T-helper 17 cell (primary cell): Measurements from ENCODE around the gene AMBP. TPM values are rescaled to one million over a fixed set of nuclear protein-coding genes. Genes with fewer than 3 reads are reported as not detected.

Experiments used
- ATAC-seq: fragments of 150-1000 bp; cut with Tn5 transposase; 2 replicates; pipeline ENCODE4 v1.10.0; 2021; ENCODE audit warnings: mild to moderate bottlenecking, moderate library complexity
- DNase-seq, 3 donors: peaks; one replicate each; pipeline versions ENCODE4 v3.0.0 to v3.0.0-alpha.2; 2020 to 2021
- H3K9me3 ChIP-seq: one replicate; pipeline ENCODE4 v1.7.0; 2013; ENCODE audit warnings: low read length, mild to moderate bottlenecking; ENCODE audit not compliant: control insufficient read depth, poor library complexity, severe bottlenecking
- H3K27ac Mint-ChIP-seq: one replicate; pipeline ENCODE4 v1.8.0; 2022; ENCODE audit warnings: mild to moderate bottlenecking, moderate library complexity, mixed read lengths
- H3K27me3 Mint-ChIP-seq: one replicate; pipeline ENCODE4 v1.8.0; 2022; ENCODE audit warnings: mixed read lengths
- H3K36me3 Mint-ChIP-seq: one replicate; pipeline ENCODE4 v1.8.0; 2022; ENCODE audit warnings: low read depth, mixed read lengths
- H3K4me1 Mint-ChIP-seq: one replicate; pipeline ENCODE4 v1.8.0; 2022; ENCODE audit warnings: mild to moderate bottlenecking, mixed read lengths
- H3K4me3 Mint-ChIP-seq: one replicate; pipeline ENCODE4 v1.8.0; 2022; ENCODE audit warnings: mild to moderate bottlenecking, moderate library complexity, mixed read lengths
- total RNA-seq, 4 donors: library from RNA in 2 of 4; stranded (reverse) in 2 of 4; gene quantifications; one replicate each; pipeline ENCODE4 v1.2.3 and lab custom pipeline; 2022 to 2026

The AMBP gene
- total RNA-seq, 2 donors from 2014 or later, result not detected

DNA sequence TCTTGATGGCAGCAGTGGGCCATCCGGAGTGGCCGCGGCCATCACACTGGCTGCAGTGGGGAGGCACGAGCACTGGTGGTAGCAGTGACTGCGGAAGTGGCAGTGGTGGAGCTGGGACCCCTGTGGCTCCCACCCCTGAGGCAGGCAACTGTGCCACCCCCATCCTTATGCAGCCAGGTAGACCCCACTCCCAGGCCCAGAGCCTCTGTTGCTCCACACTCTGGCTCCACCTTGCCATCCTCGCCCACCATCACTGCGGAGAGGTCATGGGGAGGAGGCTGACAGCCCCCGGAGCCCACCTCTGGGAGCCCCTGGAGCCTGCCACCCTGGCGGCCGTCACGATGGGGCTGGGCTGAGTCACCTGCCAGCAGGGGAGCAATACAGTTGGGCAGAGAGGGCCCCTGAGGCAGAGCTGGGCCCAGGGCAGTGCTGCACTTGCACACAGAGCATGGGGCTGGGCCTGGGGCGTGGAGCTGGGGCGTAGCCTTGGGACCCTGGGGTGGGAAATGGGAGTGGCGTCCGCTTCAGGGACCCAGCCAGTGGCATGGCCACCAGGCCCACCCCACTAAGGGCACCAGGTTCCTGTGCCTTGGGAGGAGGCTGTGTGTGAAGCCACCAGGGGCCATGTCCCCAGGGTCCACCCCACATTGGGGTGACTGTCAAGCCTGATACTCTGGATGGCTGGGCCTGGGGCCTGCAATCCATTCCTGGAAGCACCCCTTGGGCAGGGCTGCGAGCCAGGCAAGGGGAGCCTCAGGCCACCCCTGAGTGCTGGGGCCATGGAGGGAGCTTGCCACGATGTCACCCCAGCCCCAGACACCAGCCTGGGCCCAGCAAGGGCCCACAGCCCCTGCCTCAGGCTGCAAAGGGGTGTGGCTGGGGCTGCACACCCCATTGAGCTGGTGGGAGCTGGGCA is 7.7 kb downstream of the AMBP start:
- Mint-ChIP-seq H3K27ac (no peak overlapping the region), H3K4me3 (no peak overlapping the region), H3K36me3 (no peaks in the 10 kb centered on the region), H3K27me3 (peaks cover 11% of the 10 kb centered on the region), H3K4me1 (no peaks in the 10 kb centered on the region)
- ATAC-seq, result no peak
- no peaks in the 10 kb centered on the region for H3K9me3 ChIP-seq
- DNase-seq, result no peak

DNA sequence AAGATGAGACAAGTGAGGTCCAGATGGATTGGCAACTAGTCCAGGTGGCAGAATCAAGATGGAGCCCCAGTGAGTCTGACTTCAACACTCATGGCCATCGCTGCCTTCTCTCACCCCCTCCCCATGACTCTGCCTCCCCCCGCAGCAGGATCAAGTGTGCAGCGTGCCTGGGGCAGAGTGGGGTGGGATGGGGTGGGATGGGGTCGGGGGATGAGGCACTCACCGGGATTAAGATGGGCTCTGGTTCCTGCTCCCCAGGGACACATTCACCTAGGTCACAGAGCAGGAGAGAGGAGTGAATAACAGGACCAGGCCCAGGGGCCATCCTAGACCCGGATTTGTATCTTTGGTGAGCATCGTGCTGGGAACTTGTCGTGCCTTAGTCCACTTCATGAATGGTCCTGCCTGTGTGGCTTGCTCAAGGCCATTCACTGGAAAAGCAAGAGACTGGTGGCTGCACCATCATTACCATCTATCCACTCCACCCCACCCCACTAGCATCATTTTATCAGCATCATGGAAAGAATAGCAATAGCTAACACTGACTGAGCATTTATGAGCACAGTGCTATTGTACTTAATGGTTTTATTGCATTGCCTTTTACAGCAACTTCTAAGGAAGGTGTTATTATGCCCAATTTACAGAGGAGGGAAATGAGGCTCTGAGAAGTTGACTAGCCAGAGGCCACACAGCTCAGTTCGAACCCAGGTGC is 8.5 kb downstream of the AMBP start:
- H3K27ac Mint-ChIP-seq, result no peak overlapping the region
- H3K4me1 Mint-ChIP-seq, result no peaks in the 10 kb centered on the region
- H3K36me3 Mint-ChIP-seq, result no peaks in the 10 kb centered on the region
- no peak for ATAC-seq
- no peak for DNase-seq
- peaks cover 5% of the 10 kb centered on the region for H3K27me3 Mint-ChIP-seq
- no peaks in the 10 kb centered on the region for H3K9me3 ChIP-seq
- no peak overlapping the region for H3K4me3 Mint-ChIP-seq

DNA sequence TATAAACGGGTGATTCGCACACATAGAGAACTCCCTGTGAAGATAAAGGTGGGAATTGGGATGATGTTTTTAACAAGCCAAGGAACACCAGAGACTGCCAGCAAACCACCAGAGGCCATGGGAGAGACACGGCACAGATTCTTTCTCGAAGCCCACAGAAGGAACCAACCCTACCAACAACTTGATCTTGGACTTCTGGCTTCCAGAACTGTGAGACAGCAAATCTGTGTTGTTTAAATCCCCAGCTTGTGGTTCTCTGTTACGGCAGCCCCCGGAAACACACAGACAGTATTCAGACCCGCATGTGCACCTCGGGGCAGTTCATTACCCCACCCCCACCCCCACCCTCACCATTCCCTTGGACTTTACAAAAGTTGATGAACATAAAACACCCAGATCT is 12.8 kb downstream of the AMBP start:
- no peaks in the 10 kb centered on the region for H3K9me3 ChIP-seq
- ATAC-seq (no peak), DNase-seq (no peak)
- no peaks in the 10 kb centered on the region for H3K4me1 Mint-ChIP-seq
- H3K27me3 Mint-ChIP-seq, result peaks cover 36% of the 10 kb centered on the region
- no peak overlapping the region for H3K4me3 Mint-ChIP-seq
- no peak overlapping the region for H3K27ac Mint-ChIP-seq
- H3K36me3 Mint-ChIP-seq, result no peaks in the 10 kb centered on the region

DNA sequence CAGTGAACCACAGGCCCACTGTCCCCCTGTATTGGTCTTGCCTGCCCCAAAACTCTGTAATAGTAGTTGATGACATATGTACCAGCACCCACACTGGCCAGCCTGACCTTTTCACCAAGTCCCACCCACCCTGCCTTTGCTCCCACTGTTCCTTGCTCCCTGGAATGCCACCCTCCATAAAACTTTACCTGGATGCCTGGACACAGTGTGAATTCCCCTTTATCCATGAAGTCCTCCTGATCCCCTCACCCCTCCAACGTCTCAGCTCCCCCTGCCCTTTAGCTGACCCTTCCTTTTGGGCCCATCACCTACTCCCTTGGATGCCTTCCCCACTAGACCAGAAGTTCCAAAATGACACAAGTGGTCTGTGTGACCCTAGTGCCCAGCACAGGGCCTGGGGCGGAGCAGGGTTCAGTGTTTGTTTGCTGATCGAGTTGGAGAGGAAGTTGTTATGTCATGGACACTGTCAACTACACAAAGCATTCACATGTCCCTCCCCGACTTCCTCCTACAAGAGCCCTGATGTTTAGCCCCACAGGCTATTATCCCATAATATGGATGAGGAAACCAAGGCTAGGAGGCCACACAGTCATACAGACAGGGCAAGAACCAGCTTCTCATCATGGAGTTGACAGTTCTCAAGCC is 16.1 kb downstream of the AMBP start:
- no peak overlapping the region for H3K27ac Mint-ChIP-seq
- H3K36me3 Mint-ChIP-seq, result no peaks in the 10 kb centered on the region
- no peaks in the 10 kb centered on the region for H3K4me1 Mint-ChIP-seq
- peaks cover 46% of the 10 kb centered on the region for H3K27me3 Mint-ChIP-seq
- ATAC-seq (no peak), DNase-seq (no peak)
- no peak overlapping the region for H3K4me3 Mint-ChIP-seq
- no peaks in the 10 kb centered on the region for H3K9me3 ChIP-seq

DNA sequence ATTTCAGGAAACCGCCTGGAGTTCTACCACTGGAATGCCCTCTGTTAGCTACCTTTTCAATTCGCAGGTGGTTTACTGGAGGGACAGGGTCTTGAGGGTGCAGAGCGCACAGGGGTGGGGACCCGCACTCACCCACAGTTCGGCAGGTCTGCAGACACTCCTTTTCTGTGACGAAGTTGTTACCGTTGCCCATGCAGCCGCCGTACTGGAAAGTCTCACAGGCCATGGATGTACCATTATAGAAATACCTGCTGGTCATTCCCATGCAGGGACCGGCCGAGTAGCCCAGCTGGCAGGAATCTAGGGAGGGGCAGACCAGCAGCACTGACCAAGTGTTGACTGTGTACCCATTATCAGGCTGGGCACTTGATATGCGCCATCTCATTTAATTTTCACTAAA is 16.8 kb downstream of the AMBP start:
- Mint-ChIP-seq H3K27me3 (peaks cover 50% of the 10 kb centered on the region), H3K36me3 (no peaks in the 10 kb centered on the region), H3K4me3 (no peak overlapping the region), H3K4me1 (no peaks in the 10 kb centered on the region), H3K27ac (no peak overlapping the region)
- H3K9me3 ChIP-seq, result no peaks in the 10 kb centered on the region
- DNase-seq (no peak), ATAC-seq (no peak)

DNA sequence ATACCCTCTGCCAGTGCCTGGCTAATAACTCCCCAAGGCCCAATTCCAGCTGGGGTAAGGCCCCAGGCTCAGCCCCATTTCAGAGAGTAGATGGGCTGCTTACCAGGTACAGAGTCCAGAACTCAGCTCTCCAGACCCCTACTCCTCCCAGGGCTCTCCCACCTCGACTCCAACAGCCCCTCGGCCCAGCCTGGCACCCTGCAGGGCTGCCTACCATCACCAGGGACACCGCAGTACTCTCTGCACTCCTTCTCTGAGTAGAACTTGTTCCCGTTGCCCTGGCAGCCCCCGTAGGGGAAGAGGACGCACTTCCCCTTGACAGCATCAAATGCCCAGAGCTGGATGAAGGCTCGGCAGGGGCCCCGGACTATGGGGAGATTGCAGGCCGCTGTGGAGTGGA is 17.4 kb downstream of the AMBP start:
- Mint-ChIP-seq H3K27ac (no peak overlapping the region), H3K27me3 (peaks cover 50% of the 10 kb centered on the region), H3K36me3 (no peaks in the 10 kb centered on the region), H3K4me1 (no peaks in the 10 kb centered on the region), H3K4me3 (no peak overlapping the region)
- no peak for DNase-seq
- ATAC-seq, result no peak
- H3K9me3 ChIP-seq, result no peaks in the 10 kb centered on the region

DNA sequence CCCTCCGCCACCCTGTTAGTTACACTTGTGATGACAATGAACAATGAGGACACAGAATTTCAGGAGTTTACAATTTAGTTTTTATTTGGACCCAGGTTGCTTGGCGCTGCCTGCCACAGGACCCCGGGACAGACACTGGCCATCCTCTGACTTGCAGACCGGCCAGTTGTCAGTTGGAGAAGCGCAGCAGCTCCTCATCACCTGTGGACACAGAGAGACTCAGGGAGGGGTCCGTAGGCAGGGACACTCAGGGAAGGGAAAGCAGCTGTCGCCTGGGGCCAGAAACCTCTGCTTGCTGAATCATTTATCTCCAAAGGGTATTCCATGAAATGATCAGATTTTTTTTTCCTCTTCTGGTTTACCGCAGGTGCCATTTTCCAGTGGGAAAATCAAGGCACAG is 18.0 kb downstream of the AMBP start:
- no peaks in the 10 kb centered on the region for H3K9me3 ChIP-seq
- Mint-ChIP-seq H3K4me1 (no peaks in the 10 kb centered on the region), H3K4me3 (no peak overlapping the region), H3K36me3 (no peaks in the 10 kb centered on the region), H3K27me3 (peaks cover 50% of the 10 kb centered on the region), H3K27ac (no peak overlapping the region)
- DNase-seq (no peak), ATAC-seq (no peak)

DNA sequence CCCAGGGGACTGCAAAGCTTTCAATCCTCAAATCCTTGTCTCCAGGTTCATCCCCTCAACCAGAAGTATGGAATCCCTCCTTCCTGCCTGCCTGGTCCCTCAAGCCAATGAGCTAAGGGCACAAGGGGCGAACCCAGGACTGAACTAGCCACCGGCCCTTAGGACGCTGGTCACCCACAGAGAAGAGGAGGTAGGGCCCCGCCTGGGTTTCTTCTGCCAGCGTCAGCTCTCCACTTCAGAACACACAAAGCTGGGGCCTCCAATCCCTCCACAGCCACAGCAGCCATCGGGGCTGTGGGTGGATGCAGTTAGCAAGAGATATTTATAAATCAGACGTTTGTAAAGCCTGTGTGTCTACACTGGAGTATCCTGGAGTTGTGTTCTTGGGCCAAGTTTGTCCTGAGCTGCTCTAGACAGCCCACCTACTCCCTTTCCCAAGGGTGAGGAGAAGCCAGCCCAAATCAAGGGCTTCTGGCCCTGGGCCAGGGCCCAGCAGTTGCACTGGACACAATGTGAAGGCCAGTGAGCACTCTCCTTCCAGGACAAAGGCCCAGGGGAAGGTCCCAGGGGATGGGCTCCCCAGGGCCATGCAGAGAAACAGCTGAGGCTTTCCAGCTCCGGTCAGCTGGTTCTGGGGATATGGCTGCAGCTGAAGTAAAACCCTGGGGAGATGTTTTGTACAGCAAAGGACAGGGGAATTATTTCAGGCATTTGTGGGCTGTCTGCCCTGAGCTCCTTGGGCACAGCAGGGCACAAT is 18.9 kb downstream of the AMBP start:
- Mint-ChIP-seq H3K27me3 (peaks cover 50% of the 10 kb centered on the region), H3K36me3 (no peaks in the 10 kb centered on the region), H3K4me3 (no peak overlapping the region), H3K27ac (no peak overlapping the region), H3K4me1 (no peaks in the 10 kb centered on the region)
- DNase-seq (no peak), ATAC-seq (no peak)
- H3K9me3 ChIP-seq, result no peaks in the 10 kb centered on the region

DNA sequence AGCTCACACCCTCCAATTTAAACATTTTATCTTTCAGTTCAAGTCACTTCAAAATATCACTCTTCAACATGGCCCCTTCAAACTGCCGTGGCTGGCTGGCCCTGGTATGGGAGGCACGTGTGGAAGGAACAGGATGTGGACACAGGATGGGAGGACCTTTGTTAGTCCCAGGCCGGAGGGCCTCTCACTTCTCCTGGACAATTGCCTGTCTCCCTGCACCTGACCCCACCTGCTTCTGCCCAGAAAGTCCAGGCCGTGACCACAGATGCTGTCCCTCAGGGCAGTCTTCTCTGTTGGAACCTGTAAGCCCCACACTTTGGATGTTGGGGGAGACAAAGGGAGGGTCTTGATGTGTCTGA is 19.4 kb downstream of the AMBP start:
- H3K9me3 ChIP-seq, result no peaks in the 10 kb centered on the region
- H3K4me1 Mint-ChIP-seq, result no peaks in the 10 kb centered on the region
- DNase-seq (no peak), ATAC-seq (no peak)
- H3K4me3 Mint-ChIP-seq, result no peak overlapping the region
- peaks cover 48% of the 10 kb centered on the region for H3K27me3 Mint-ChIP-seq
- no peaks in the 10 kb centered on the region for H3K36me3 Mint-ChIP-seq
- no peak overlapping the region for H3K27ac Mint-ChIP-seq

DNA sequence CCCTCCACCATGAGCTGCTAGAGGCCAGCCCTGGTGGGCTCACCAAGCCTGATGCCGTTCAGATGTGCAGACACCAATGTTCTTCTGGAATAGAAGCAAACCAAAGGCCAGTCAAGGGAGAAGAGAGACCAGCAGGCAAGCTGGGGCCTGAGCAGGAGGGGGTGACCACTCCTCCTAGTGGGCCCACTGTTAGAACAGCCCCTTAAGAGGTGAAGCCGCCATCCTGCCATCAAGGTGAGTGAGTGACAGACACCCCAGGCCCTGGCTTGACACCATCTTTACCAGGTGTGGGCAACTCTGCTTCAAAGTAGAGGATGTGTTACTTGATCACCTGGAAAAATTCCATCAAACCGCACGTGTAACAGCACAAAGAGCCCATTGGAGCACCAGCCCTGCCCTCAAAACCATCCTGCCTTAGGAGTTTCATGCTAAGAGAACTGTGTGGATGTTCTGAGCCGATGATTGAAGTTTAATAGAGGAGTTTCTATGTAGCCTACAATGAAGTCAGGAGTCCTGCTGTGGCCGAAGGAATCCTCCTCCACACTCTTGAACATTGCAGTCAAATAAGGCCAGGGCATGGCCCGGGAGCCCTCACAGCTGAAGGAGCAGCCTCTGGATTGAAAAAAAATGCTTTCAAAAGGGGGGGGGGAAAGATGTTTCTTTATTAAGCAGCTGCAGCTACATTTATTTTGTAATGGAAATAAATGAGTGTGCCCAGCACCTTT is 20.8 kb downstream of the AMBP start:
- no peaks in the 10 kb centered on the region for H3K9me3 ChIP-seq
- DNase-seq (no peak), ATAC-seq (no peak)
- Mint-ChIP-seq H3K4me3 (no peak overlapping the region), H3K4me1 (no peaks in the 10 kb centered on the region), H3K27ac (no peak overlapping the region), H3K27me3 (peaks cover 35% of the 10 kb centered on the region), H3K36me3 (no peaks in the 10 kb centered on the region)

DNA sequence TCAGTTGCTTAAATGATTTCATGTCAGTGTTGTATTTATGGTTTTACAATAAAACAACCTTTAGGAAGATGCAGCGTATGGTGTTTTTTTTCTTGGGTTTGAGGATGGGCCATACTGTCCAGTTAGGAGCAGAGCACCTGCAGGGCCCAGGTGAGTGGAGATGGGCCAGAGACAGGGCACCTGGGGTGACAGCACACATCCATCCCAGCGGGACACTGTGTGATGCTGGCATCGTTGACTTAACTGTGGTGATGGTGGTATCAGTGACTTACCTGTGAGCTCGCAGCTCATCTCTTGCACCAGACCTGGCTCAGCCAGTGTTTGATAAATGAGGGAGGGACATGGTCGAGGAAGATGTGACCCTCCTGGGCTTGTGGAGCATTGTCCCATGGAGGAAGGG is 21.6 kb downstream of the AMBP start:
- H3K27me3 Mint-ChIP-seq, result peaks cover 27% of the 10 kb centered on the region
- DNase-seq (no peak), ATAC-seq (no peak)
- H3K9me3 ChIP-seq, result no peaks in the 10 kb centered on the region
- no peak overlapping the region for H3K4me3 Mint-ChIP-seq
- no peak overlapping the region for H3K27ac Mint-ChIP-seq
- no peaks in the 10 kb centered on the region for H3K4me1 Mint-ChIP-seq
- H3K36me3 Mint-ChIP-seq, result no peaks in the 10 kb centered on the region

DNA sequence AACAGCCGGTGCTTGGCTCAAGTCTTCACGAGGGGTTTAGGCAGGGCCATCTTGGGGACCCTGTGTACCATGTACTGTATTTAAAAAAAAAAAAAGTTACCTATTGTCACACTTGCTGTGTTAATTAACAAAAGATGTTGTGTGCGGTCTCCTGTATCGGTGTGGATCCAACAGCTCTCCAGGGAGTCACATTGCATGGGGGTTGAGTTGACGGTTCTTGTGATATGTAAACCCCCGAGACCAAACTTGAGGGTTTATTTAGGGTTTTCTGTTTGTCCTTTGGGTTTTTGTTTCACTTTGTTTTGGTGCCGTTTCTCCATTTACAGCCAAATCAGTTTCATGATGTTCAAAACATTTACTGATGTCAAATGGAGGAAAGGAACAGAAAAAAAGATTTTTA is 22.2 kb downstream of the AMBP start:
- DNase-seq, result no peak
- ATAC-seq, result no peak

More for the DNA sequence above, 22.2 kb downstream of the AMBP start:
- H3K27me3 Mint-ChIP-seq, result peaks cover 24% of the 10 kb centered on the region
- H3K4me1 Mint-ChIP-seq, result no peaks in the 10 kb centered on the region
- H3K27ac Mint-ChIP-seq, result no peak overlapping the region
- H3K9me3 ChIP-seq, result no peaks in the 10 kb centered on the region
- no peak overlapping the region for H3K4me3 Mint-ChIP-seq
- no peaks in the 10 kb centered on the region for H3K36me3 Mint-ChIP-seq
